Measurements from ENCODE around the gene ATP8B4. TPM values are rescaled to one million over a fixed set of nuclear protein-coding genes. Genes with fewer than 3 reads are reported as not detected.
"Not testable (repeated sequence)": the region's sequence is repeated elsewhere in the genome, so short reads cannot be mapped to it uniquely, and the experiment has no call there.

The ATP8B4 gene
- total and polyA plus RNA-seq, 4 donors: 1.9 to 19.7 (median 12.4) TPM

DNA sequence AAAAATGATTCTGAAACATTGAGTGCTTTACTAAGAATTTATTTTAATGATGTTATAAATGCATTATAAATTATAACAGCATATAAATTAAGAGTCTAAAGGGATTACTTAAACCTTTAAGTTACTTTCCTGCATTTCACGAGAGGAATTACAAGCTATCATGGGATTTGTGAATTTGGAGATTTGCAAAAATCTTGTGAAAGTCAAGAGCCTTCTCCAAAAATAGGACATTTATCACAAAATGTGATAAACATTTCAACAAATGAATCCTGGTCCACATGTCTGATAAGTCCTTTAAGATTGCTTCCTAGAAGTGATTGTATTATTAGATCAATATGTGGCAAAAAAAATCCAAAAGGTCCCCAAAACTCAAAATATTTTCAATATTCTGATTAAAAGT lies 154.5 kb downstream of the ATP8B4 start:
- H3K36me3 ChIP-seq (ENCODE audit: control insufficient read depth in 4 of 4, insufficient read depth in 3 of 4, low read depth in 1 of 4, low read length in 3 of 4): no peaks in the 10 kb centered on the region
- H3K27me3 ChIP-seq (ENCODE audit: control insufficient read depth in 4 of 4, insufficient read depth in 4 of 4, low read length in 3 of 4): no peaks in the 10 kb centered on the region
- H3K9ac ChIP-seq (ENCODE audit: low read depth in 1 of 2, low read length in 2 of 2): no peak overlapping the region
- H3K4me1 ChIP-seq (ENCODE audit: control insufficient read depth in 4 of 4, insufficient read depth in 4 of 4, low read length in 3 of 4): no peaks in the 10 kb centered on the region
- no peak overlapping the region for H3K4me3 ChIP-seq (ENCODE audit: low read depth in 1 of 3, low read length in 3 of 3)
- H3K27ac ChIP-seq (ENCODE audit: low read depth in 1 of 2, low read length in 2 of 2): no peak overlapping the region
- no peak for DNase-seq (ENCODE audit: low spot score)
- peaks cover 0 to 2% (median 0%) of the 10 kb centered on the region in 4 donors for H3K9me3 ChIP-seq (ENCODE audit: control insufficient read depth in 4 of 4, low read length in 3 of 4)
- WGBS: 92% methylated on average over 1 of the region's 1 CpG
- TF ChIP-seq TAF1 (conservative IDR thresholded peaks at IDR 0.05) (no peak), RAD21 (IDR thresholded peaks at IDR 0.05) (no peak), FOXA2 (IDR thresholded peaks at IDR 0.05) (no peak), GABPA (IDR thresholded peaks at IDR 0.05 in 1 of 2, conservative IDR thresholded peaks at IDR 0.05 in 1 of 2) (no peak)

DNA sequence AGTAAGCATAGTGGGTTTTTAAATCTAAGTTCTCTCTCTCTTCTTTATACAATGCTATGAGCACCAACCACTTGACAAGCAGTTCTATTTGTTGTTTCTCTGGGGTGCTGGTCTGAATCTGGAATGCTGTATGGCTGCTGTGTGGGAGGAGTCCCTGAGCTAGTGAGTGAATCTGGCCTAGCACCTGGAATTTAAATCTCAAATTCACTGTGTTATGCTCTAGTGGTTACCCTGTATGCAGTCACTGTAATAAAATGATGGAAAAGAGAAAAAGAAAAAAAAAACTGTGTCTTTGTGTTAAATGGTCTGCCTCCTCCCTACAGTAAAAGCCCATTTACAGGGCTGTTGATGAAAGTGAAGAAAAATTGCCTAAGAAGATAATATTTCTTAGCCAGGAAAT lies 155.0 kb downstream of the ATP8B4 start:
- TF ChIP-seq JUND (IDR thresholded peaks at IDR 0.05) (no peak), HNF4A (conservative IDR thresholded peaks at IDR 0.05) (no peak), RAD21 (IDR thresholded peaks at IDR 0.05) (no peak), EGR1 (IDR thresholded peaks at IDR 0.05; ENCODE audit: low read depth in 2 of 2) (no peak), REST (IDR thresholded peaks at IDR 0.05) (no peak), ZBTB33 (IDR thresholded peaks at IDR 0.05) (no peak), GABPA (IDR thresholded peaks at IDR 0.05 in 1 of 2, conservative IDR thresholded peaks at IDR 0.05 in 1 of 2) (no peak), MAX (IDR thresholded peaks at IDR 0.05) (no peak), FOXA2 (IDR thresholded peaks at IDR 0.05) (no peak)
- TF ChIP-seq, protein P1, sequence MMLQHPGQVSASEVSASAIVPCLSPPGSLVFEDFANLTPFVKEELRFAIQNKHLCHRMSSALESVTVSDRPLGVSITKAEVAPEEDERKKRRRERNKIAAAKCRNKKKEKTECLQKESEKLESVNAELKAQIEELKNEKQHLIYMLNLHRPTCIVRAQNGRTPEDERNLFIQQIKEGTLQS (IDR thresholded peaks at IDR 0.05): no peak
- H3K9ac ChIP-seq (ENCODE audit: low read depth in 1 of 2, low read length in 2 of 2): no peak overlapping the region
- H3K27me3 ChIP-seq (ENCODE audit: control insufficient read depth in 4 of 4, insufficient read depth in 4 of 4, low read length in 3 of 4): no peaks in the 10 kb centered on the region
- no peak overlapping the region for H3K27ac ChIP-seq (ENCODE audit: low read depth in 1 of 2, low read length in 2 of 2)
- peaks cover 0 to 2% (median under 1%) of the 10 kb centered on the region in 4 donors for H3K9me3 ChIP-seq (ENCODE audit: control insufficient read depth in 4 of 4, low read length in 3 of 4)
- no peak for DNase-seq (ENCODE audit: low spot score)
- H3K36me3 ChIP-seq (ENCODE audit: control insufficient read depth in 4 of 4, insufficient read depth in 3 of 4, low read depth in 1 of 4, low read length in 3 of 4): no peaks in the 10 kb centered on the region
- H3K4me1 ChIP-seq (ENCODE audit: control insufficient read depth in 4 of 4, insufficient read depth in 4 of 4, low read length in 3 of 4): no peaks in the 10 kb centered on the region
- H3K4me3 ChIP-seq (ENCODE audit: low read depth in 1 of 3, low read length in 3 of 3): no peak overlapping the region

DNA sequence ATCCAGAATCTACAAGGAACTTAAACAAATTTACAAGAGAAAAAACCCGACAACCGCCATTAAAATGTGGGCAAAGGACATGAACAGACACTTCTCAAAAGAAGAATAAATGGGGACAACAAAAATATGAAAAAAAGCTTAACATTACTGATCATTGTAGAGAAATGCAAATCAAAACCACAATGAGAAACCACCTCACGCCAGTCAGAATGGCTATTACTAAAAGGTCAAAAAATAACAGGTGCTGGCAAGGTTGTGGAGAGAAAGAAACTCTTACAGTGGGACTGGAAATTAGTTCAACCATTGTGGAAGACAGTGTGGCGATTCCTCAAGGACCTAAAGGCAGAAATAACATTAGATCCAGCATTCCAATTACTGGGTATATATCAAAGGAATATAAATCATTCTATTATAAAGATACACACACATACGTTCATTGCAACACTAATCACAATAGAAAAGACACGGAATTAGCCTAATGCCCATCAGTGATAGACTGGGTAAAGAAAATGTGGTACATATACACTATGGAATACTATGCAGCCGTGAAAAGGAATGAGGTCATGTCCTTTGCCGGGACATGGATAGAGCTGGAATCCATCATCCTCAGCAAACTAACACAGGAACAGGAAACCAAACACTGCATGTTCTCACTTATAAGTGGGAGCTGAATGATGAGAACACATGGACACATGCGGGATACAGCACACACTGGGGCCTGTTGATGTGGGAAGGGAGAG lies 155.8 kb downstream of the ATP8B4 start:
- not testable (repeated sequence) for H3K9me3 ChIP-seq (ENCODE audit: control insufficient read depth in 4 of 4, low read length in 3 of 4); H3K27me3 ChIP-seq (ENCODE audit: control insufficient read depth in 4 of 4, insufficient read depth in 4 of 4, low read length in 3 of 4); H3K9ac ChIP-seq (ENCODE audit: low read depth in 1 of 2, low read length in 2 of 2); H3K4me1 ChIP-seq (ENCODE audit: control insufficient read depth in 4 of 4, insufficient read depth in 4 of 4, low read length in 3 of 4); H3K36me3 ChIP-seq (ENCODE audit: control insufficient read depth in 4 of 4, insufficient read depth in 3 of 4, low read depth in 1 of 4, low read length in 3 of 4); H3K27ac ChIP-seq (ENCODE audit: low read depth in 1 of 2, low read length in 2 of 2); DNase-seq (ENCODE audit: low spot score); H3K4me3 ChIP-seq (ENCODE audit: low read depth in 1 of 3, low read length in 3 of 3)
- 85% methylated on average over 9 of the region's 9 CpGs for WGBS

Data from liver (tissue), 9 donors.